ENCODE data around the gene GRK4.
A peak's percentile ranks its signal among the peaks of the same experiment; 100 is the strongest.

Gene GRK4

DNA sequence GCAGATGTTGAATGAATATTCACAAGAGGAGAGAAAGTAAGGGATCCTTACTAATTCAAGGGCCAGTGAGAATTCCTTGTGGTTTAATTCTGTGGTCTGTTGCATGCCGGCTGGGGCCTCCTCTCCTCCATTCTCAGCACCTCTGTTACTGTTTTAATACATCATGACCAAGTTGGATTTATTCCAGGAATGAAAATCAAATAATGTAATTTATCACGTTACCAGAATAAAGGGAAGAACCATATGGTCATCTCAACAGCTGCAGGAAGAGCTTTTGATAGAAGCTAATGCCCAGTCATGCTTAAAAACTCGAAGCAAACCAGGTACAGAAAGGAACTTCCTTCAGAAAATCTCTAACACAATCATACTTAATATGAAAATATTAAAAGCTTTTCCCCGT lies 54.1 kb downstream of the GRK4 start:
- no peak for DNase-seq

GRCh38 chr4:3019145-3019846 lies 55.9 kb downstream of the GRK4 start:
- no peak for DNase-seq

- DNase-seq = no peak
Measured at GRCh38 chr4:3021127-3021526, 57.8 kb downstream of the GRK4 start.

GRCh38 chr4:3021627-3022026 lies 58.3 kb downstream of the GRK4 start:
- no peak for DNase-seq

- DNase-seq = no peak
Measured at GRCh38 chr4:3022112-3022511, 58.7 kb downstream of the GRK4 start.

- DNase-seq = no peak
Measured at GRCh38 chr4:3022651-3023050, 59.3 kb downstream of the GRK4 start.

- no peak for DNase-seq
Measured at GRCh38 chr4:3025881-3026280, 62.5 kb downstream of the GRK4 start.

GRCh38 chr4:3026540-3026939 lies 63.2 kb downstream of the GRK4 start:
- no peak for DNase-seq

GRCh38 chr4:3029464-3029863 lies 66.1 kb downstream of the GRK4 start:
- no peak for DNase-seq

DNA sequence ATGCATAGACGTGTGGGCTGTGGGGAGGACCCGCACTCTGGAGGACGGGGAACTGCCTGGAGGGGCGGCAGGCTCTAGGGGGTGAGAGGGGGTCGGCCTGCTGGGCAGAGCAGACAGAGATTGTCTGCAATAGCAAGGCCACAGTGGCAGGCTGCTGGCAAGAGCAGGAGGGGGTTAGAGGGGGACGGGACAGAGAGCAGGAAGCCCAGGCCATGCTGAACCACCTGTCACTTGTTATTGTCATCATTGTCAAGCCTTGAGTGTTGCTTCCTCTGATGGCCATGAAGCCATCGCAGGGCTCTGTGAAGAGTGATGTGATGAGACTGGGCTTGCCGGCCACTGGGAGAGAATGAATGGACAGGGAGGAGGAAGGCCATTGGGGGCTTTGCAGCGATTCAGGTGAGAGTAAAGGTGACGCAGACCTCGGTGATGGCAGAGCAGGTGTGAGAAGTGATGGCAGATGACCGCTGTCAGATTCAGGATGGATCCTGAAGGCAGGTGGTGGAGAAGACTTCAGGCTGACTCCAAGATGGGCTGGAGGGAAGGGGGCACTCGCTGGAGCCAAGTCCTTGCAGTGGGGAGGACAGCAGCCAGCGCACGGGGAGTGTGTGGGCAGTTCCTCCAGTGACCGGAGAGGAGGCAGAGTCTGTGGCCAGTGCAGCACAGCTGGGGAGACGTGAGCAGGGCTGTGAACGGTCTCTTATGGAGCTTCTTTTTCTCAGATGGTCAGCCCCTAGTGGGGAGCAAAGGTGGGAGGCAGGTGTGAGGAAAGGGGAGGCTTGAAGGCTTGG lies 67.4 kb downstream of the GRK4 start:
- no peak for DNase-seq

GRCh38 chr4:3031357-3032082 lies 68.1 kb downstream of the GRK4 start:
- DNase-seq = no peak

GRCh38 chr4:3034231-3034630 lies 70.9 kb downstream of the GRK4 start:
- DNase-seq = no peak

DNA sequence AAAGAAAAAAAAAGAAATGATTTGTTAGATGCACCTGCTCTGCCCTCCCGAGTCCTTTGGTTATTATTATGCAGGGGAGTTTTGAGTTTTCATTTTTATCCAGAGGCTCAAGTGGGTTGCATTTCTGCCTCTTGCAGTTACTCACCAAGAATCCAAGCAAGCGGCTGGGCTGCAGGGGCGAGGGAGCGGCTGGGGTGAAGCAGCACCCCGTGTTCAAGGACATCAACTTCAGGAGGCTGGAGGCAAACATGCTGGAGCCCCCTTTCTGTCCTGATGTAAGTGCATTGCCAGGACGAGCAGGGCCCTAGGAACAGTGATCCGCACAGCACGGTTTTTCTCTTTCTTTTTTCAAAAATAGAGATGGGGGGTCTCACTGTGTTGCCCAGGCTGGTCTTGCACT lies 71.9 kb downstream of the GRK4 start:
- no peak for DNase-seq

DNA sequence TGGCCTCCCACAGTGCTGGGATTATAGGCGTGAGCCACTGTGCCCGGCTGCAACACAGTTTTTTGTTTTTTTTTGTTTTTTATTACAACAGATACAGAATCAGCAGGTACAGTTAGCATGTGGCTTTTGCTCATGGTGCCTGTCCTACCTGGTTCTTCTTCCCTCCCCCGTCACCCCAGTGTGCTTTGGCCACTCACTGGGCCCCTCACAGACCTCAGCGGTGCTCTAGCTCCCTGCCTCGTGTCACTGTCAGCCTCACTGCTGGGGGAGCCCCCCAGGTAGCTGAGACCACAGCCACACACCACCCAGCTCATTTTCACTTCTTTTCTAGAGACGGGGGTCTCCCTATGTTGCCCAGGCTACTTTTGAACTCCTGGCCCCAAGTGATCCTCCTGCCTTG lies 72.3 kb downstream of the GRK4 start:
- no peak for DNase-seq

GRCh38 chr4:3036131-3036952 lies 73.0 kb downstream of the GRK4 start:
- no peak for DNase-seq

DNA sequence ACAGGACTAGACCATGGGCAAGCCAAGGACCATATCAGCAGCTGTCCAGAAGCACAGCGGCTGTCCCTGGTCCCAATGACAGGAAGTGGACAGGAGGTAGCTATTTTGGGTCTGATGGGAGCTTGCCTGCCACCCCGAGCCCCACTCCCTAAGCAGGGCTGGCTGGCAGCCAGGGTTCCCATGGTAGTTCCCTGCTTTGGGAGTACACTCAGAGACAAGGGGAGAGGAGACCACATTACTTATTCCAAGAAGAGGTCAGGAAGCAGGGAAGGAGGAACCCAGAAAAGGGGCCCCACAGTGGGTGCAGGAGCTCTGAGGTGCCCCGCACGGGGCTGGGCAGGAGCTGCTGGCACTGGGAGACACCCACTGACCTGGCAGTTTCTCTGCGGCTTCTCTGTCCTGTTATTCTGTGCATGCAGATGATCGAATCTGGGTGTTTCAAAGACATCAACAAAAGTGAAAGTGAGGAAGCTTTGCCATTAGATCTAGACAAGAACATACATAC lies 74.6 kb downstream of the GRK4 start:
- peak in 1 of 2 experiments; percentile 7 for DNase-seq

DNA sequence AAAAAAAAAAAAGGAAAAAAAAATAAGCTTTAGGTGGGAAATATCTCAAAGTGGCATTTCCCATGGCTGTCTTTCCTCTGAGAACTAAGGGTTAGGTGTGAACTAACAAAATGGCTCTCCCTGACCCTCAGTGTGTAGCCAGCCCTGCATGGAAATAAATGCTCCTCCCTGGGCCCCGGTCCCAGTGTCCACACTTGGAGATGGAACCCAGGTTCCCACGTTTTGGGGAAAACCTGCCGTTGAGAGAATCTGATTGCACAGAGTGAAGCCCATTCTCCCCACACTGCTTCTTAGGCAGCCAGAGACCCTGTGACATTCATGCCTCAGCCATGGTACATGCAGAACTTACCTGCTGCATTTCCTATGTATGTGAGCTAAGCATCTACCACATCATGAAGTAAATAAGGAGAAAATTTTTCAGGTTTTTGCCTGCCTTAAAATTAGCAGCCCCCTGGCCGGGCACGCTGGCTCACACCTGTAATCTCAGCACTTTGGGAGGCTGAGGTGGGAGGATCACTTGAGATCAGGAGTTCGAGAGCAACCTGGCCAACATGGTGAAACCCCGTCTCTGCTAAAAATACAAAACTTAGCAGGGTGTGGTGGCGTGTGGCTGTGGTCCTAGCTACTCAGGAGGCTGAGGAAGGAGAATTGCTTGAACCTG lies 76.5 kb downstream of the GRK4 start:
- DNase-seq = no peak

DNA sequence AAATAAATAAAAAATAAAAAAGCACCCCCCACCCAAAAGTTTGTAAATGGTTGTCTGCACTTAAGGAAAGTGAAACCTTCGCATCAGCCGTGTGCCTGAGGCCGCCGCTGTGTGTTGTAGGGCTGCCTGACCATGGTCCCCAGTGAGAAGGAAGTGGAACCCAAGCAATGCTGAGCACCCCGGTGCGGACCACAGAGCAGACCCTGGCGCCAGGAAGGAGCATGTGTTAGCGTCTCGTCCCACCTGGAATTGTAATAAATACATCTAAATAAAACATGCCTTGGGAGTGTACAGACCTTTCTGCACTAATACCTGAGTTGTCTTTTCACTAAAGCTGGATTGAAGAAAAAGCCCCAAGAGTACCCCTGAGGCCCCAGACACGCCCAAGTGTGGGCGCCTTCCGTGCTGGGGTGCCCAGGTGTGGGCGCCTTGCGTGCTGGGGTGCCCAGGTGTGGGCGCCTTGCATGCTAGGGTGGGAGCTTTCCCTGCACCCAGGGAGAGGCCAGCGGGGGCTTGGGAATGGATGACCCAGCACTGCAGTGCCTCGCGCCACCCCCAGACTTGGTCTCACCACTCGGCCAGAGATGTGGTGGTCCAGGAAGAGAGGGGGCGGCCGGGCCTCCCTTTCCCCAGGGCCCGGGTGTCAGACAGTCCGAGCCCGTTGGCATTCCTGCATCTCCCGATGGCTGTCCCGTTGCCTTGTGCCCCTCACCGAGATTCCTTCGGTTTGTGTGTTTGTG lies 77.3 kb downstream of the GRK4 start:
- no peak for DNase-seq

GRCh38 chr4:3041192-3042142 lies 78.1 kb downstream of the GRK4 start:
- peak; percentile 49 to 52 for DNase-seq

GRCh38 chr4:3042226-3042625 lies 78.9 kb downstream of the GRK4 start:
- no peak for DNase-seq

Measured in AML-193 (cell line).